ENCODE data around the gene NEURL3. TPM values are rescaled to one million over a fixed set of nuclear protein-coding genes. Genes with fewer than 3 reads are reported as not detected.

NEURL3 gene
- polyA plus RNA-seq, 3 donors from 2014 or later = not detected

- DNase-seq = no peak
- Mint-ChIP-seq H3K4me3 (no peak overlapping the region), H3K9me3 (peaks cover 0 to 8% (median 3%) of the 10 kb centered on the region in 6 donors), H3K27me3 (ENCODE audit: low read depth in 3 of 3) (peaks cover 0 to 7% (median 2%) of the 10 kb centered on the region in 3 donors), H3K36me3 (peaks cover 4 to 6% (median 5%) of the 10 kb centered on the region in 3 donors), H3K4me1 (peaks cover 9 to 10% of the 10 kb centered on the region in 2 donors), H3K27ac (no peak overlapping the region)
These were observed 15.1 kb upstream of the NEURL3 start for GRCh38 chr2:96520231-96520630.

DNA sequence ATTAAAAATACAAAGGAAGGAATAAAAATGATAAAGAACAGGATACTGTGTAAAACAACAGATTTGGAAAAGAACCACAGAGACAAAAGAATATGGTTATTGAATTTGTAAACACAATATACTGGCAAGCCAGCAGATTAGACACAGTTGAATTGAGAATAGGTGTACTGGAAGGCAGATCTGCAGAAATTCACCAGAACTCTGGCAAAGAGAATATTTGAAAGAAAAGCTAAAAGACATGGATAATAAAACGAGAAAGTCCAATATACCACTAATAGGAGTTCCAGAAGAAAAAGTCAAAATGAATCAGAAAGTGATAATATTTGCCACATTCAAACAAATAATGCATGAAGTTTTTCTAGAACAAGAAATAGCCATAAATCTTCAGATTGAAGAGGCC is 11.9 kb upstream of the NEURL3 start:
- DNase-seq = no peak
- peaks cover 0 to 2% (median 0%) of the 10 kb centered on the region in 3 donors for H3K27me3 Mint-ChIP-seq (ENCODE audit: low read depth in 3 of 3)
- no peaks in the 10 kb centered on the region for H3K4me1 Mint-ChIP-seq
- no peak overlapping the region for H3K4me3 Mint-ChIP-seq
- peaks cover 0 to 8% (median 3%) of the 10 kb centered on the region in 6 donors for H3K9me3 Mint-ChIP-seq
- H3K27ac Mint-ChIP-seq = no peak overlapping the region
- H3K36me3 Mint-ChIP-seq = peaks cover 4 to 6% (median 5%) of the 10 kb centered on the region in 3 donors

DNA sequence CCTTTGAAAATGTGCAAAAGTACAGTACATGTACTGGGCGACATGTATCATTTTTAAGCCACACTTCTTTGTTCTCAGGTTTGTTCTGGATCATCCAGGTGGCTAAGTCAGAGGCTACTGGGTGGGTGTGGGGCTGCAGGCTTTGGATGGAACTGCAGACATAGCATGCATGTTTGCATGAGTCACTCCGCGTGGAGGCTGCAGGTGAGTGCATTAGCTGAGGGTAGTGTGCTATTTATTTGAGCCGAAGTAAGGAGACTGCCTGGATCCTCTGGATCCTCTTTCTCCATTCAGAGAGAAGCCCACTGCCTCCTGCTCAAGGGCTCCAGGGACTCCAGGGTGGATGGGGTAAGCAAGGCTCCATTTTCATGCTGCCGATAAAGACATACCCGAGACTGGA is 9.4 kb upstream of the NEURL3 start:
- no peak overlapping the region for H3K4me3 Mint-ChIP-seq
- H3K27me3 Mint-ChIP-seq (ENCODE audit: low read depth in 3 of 3) = peaks cover 0 to 3% (median 2%) of the 10 kb centered on the region in 3 donors
- no peak overlapping the region for H3K27ac Mint-ChIP-seq
- H3K36me3 Mint-ChIP-seq = peaks cover 4 to 6% (median 5%) of the 10 kb centered on the region in 3 donors
- peaks cover 0 to 8% (median 3%) of the 10 kb centered on the region in 6 donors for H3K9me3 Mint-ChIP-seq
- peaks cover 4 to 5% of the 10 kb centered on the region in 2 donors for H3K4me1 Mint-ChIP-seq
- no peak for DNase-seq

DNA sequence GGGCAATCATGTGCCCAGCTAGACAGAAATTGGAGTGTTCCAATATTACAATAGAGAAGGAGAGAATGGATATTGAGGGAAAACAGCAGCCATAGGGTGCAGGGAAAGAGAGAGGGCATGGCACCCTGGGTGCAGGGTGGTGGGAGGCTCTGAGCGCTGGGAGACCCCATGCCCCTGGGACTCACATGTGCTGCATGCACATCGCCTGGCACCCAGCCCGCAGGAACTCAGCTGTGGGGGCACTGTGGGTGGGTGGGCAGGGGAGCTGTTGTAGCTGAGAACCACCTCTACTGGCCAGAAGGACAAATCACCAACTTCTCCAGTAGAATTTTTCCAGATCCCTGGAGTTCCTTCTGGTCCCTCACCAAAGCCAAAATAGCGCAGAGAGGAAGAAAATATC is 7.2 kb upstream of the NEURL3 start:
- Mint-ChIP-seq H3K9me3 (peaks cover 0 to 8% (median 3%) of the 10 kb centered on the region in 6 donors), H3K27ac (no peak overlapping the region), H3K27me3 (ENCODE audit: low read depth in 3 of 3) (peaks cover 0 to 5% (median 2%) of the 10 kb centered on the region in 3 donors), H3K36me3 (peaks cover 4 to 5% (median 5%) of the 10 kb centered on the region in 3 donors), H3K4me1 (peaks cover 16 to 22% of the 10 kb centered on the region in 2 donors), H3K4me3 (no peak overlapping the region)
- DNase-seq = no peak

DNA sequence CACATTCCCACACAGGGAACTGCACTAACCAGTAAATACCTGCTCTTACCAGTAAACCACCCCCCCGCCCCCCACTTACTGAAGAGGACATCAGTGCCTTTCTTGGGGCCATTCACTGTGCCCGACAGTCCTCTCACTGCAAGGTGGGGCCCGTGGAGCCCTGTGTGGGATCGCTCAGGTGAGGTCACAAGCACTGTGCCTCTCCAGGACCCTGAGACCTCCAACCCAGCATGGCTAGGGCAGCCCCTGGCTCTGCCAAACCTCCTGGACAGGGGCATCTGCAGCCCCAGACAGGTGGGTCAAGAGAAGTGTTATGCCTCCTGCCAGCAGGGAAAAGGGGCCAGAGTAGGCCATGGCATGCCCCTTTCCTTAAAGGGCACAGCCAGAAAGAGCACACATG is 6.7 kb upstream of the NEURL3 start:
- H3K36me3 Mint-ChIP-seq = peaks cover 0 to under 1% (median under 1%) of the 10 kb centered on the region in 3 donors
- H3K27ac Mint-ChIP-seq = no peak overlapping the region
- peaks cover 16 to 22% of the 10 kb centered on the region in 2 donors for H3K4me1 Mint-ChIP-seq
- no peak overlapping the region for H3K4me3 Mint-ChIP-seq
- H3K9me3 Mint-ChIP-seq = peaks cover 0 to 8% (median under 1%) of the 10 kb centered on the region in 6 donors
- no peak for DNase-seq
- peaks cover 1 to 5% (median 2%) of the 10 kb centered on the region in 3 donors for H3K27me3 Mint-ChIP-seq (ENCODE audit: low read depth in 3 of 3)

DNA sequence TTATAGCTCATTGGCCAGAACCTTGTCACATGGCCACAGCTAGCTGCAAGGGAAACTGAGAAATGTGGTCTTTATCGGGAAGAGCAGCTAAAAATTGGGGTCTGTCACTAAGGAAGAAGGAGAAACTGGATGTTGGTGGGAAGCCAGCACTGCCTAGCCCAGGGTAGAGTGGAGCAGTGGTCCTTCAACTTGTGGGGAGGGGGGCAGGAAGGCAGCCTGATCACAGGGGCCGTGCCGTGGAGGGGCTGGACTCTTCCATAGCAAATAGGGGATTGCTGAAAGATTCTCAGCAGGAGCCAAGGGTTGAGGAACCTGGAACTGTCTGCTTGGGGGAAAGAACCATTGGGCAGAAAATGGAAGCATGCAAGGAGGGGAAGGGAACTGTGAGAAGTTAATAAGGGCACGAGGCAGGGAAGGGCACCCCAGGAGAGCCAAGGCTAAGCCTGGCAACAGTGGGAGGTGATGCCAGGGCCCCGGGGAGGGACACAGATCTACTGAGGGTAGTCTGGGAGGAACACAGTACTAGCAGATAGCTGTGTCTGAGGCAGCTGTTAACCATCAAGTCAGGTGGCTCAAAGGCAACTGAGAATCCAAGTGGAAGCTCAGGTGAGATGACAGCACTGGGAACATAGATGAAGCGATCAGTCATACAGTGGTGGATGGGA is 5.9 kb upstream of the NEURL3 start:
- H3K27me3 Mint-ChIP-seq (ENCODE audit: low read depth in 3 of 3) = peaks cover 2 to 5% (median 3%) of the 10 kb centered on the region in 3 donors
- H3K36me3 Mint-ChIP-seq = no peaks in the 10 kb centered on the region
- peaks cover 0 to 2% (median 0%) of the 10 kb centered on the region in 6 donors for H3K9me3 Mint-ChIP-seq
- DNase-seq = no peak
- H3K27ac Mint-ChIP-seq = no peak overlapping the region
- no peak overlapping the region for H3K4me3 Mint-ChIP-seq
- peaks cover 16 to 22% of the 10 kb centered on the region in 2 donors for H3K4me1 Mint-ChIP-seq

DNA sequence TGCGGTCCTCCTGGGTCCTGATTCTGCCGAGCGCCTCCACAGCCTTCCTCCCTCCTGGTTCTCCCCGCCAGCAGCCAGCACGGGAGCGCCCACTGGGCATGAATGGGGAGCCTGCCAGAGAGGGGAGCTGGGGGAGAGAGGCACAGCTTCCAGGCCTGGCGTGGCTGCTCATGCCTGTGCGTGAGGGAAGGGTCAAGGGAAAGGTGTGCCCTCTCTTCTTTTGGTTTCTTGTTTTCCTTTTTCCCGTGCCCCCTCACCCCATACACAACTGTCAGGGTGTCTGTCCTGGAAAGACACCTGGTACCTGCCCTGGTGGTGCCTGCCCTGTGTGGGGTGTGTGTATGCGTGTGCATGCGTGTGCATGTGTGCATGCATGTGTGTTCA is 4.7 kb upstream of the NEURL3 start:
- Mint-ChIP-seq H3K9me3 (no peaks in the 10 kb centered on the region), H3K4me1 (peaks cover 16 to 22% of the 10 kb centered on the region in 2 donors), H3K27ac (no peak overlapping the region)

DNA sequence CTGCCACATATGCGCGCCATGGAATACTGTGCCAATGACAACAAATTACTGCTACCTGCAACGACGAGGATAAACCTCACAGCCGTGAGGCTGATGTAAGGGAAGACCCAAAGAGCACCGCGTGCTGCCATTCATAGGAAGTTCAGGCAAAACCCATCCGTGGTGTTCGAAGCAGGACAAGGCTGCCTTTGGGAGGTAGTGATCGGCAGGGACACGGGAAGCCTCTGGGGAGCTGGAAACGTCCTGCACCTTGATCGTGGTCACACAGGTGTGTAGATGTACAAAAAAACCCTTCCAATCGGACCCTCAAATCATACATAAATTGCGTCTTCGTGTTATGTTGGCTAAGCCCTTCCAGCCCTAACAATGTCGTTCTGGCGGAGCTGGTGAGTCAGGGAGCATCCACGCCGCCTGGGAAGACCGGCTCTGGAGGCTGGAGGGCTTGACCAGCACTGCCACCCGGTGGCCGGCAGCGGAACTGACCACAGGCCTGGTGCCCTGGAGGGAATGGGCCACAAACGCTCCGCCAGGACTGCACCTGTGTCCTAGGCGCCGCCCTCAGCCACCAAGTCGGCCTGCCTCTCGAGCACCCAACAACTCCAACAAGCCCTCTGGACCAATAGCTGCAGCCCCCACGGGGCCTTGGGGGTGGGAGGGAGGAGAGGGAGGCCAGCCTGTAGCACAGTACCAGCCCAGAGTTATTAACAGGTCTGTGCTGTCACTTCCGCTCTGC is 4.1 kb upstream of the NEURL3 start:
- peak overlapping the region in 4 of 6 donors; percentile 11 to 78 (median 63) for H3K27ac Mint-ChIP-seq
- H3K27me3 Mint-ChIP-seq (ENCODE audit: low read depth in 3 of 3) = peaks cover 0 to 5% (median 3%) of the 10 kb centered on the region in 3 donors
- peaks cover 16 to 22% of the 10 kb centered on the region in 2 donors for H3K4me1 Mint-ChIP-seq
- H3K4me3 Mint-ChIP-seq = peak overlapping the region in 4 of 5 donors; percentile 49 to 81 (median 64)
- H3K36me3 Mint-ChIP-seq = no peaks in the 10 kb centered on the region
- no peaks in the 10 kb centered on the region for H3K9me3 Mint-ChIP-seq
- peak; percentile 63 to 68 (median 66) for DNase-seq

More for the DNA sequence above, 4.7 kb upstream of the NEURL3 start:
- DNase-seq = no peak
- H3K36me3 Mint-ChIP-seq = no peaks in the 10 kb centered on the region
- H3K27me3 Mint-ChIP-seq (ENCODE audit: low read depth in 3 of 3) = peaks cover 0 to 5% (median 3%) of the 10 kb centered on the region in 3 donors
- H3K4me3 Mint-ChIP-seq = peak overlapping the region in 2 of 5 donors; percentile 36 to 51

- Mint-ChIP-seq H3K9me3 (no peaks in the 10 kb centered on the region), H3K4me3 (peak overlapping the region in 1 of 5 donors; percentile 81), H3K4me1 (peaks cover 16 to 22% of the 10 kb centered on the region in 2 donors), H3K36me3 (no peaks in the 10 kb centered on the region), H3K27me3 (ENCODE audit: low read depth in 3 of 3) (peaks cover 0 to 5% (median 3%) of the 10 kb centered on the region in 3 donors), H3K27ac (no peak overlapping the region)
- DNase-seq = no peak
These were observed 3.5 kb upstream of the NEURL3 start for GRCh38 chr2:96508521-96509113.

GRCh38 chr2:96507957-96508520 is 2.9 kb upstream of the NEURL3 start:
- H3K9me3 Mint-ChIP-seq = no peaks in the 10 kb centered on the region
- H3K27ac Mint-ChIP-seq = peak overlapping the region in 2 of 6 donors; percentile 46 to 62
- peak; percentile 85 to 89 (median 86) for DNase-seq
- H3K4me1 Mint-ChIP-seq = peaks cover 16 to 22% of the 10 kb centered on the region in 2 donors
- H3K27me3 Mint-ChIP-seq (ENCODE audit: low read depth in 3 of 3) = peaks cover 0 to 5% (median 3%) of the 10 kb centered on the region in 3 donors
- H3K4me3 Mint-ChIP-seq = peak overlapping the region; percentile 62 to 78 (median 75)
- H3K36me3 Mint-ChIP-seq = no peaks in the 10 kb centered on the region

DNA sequence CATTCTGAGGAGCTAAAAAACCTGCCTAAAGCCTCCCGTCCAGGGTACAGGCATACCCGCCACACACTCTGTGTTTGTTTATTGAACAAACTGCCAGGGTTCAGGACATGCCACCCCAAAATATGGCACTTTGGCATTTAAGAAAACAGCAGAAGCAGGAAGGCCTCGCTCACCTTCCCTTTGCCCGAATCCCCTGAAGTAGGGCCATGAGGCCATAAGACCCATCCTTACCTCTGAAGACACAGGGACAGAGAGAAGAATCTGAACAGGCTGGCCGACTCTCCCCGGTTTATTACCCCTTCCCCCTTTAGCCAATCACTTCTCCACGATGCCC is 1.7 kb upstream of the NEURL3 start:
- H3K9me3 Mint-ChIP-seq = no peaks in the 10 kb centered on the region
- peaks cover 0 to 5% (median 3%) of the 10 kb centered on the region in 3 donors for H3K27me3 Mint-ChIP-seq (ENCODE audit: low read depth in 3 of 3)
- peaks cover 16 to 22% of the 10 kb centered on the region in 2 donors for H3K4me1 Mint-ChIP-seq
- H3K36me3 Mint-ChIP-seq = no peaks in the 10 kb centered on the region
- H3K4me3 Mint-ChIP-seq = peak overlapping the region in 1 of 5 donors; percentile 30
- DNase-seq = no peak
- H3K27ac Mint-ChIP-seq = no peak overlapping the region

DNA sequence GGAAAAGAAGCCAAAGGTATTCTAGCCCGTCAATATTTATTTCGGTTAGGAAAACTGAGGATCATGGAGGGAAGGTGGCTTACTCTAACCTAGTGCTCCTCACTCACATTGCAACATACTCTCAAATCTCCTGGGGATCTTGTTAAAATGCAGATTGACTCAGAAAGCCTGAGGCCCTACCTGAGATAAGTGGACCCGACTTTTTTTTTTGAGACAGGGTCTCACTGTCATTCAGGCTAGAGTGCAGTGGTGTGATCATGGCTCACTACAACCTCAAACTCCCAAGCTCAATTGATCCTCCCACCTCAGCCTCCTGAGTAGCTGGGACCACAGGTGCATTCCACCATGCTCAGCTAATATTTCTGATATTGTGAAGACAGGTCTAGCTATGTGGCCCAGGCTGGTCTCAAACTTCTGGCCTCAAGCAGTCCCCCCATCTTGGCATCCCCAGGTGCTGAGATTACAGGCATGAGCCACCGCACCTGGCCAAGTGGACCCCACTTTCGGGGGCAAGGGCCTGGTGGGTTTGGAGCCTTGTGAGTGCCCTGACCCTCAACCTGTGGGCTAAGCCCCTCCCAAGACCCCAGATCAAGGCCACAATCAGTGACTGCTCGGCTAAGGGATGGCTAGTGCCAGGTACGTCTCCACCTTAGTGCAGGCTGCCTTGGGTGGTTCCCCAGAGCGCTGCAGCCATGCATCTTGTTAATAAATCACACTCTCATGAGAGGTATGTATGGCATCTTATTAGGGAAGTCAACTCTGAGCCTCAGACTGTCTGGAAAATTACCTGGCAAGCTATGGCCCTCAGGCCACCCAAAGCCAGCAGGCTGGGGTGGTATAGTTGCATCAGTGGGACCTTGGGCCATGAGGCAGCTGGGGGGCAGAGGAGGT is 1.1 kb upstream of the NEURL3 start:
- Mint-ChIP-seq H3K9me3 (no peaks in the 10 kb centered on the region), H3K27me3 (ENCODE audit: low read depth in 3 of 3) (peaks cover 0 to 5% (median 3%) of the 10 kb centered on the region in 3 donors), H3K27ac (no peak overlapping the region), H3K36me3 (no peaks in the 10 kb centered on the region), H3K4me3 (peak overlapping the region in 1 of 5 donors; percentile 30), H3K4me1 (peaks cover 16 to 22% of the 10 kb centered on the region in 2 donors)
- DNase-seq = no peak

All from immature natural killer cell (primary cell).